ENCODE measurements around the gene PXK. TPM values are rescaled to one million over a fixed set of nuclear protein-coding genes. Genes with fewer than 3 reads are reported as not detected.

The PXK gene
- total RNA-seq, 2 experiments from 2014 or later, result 22.2 to 24.0 TPM

DNA sequence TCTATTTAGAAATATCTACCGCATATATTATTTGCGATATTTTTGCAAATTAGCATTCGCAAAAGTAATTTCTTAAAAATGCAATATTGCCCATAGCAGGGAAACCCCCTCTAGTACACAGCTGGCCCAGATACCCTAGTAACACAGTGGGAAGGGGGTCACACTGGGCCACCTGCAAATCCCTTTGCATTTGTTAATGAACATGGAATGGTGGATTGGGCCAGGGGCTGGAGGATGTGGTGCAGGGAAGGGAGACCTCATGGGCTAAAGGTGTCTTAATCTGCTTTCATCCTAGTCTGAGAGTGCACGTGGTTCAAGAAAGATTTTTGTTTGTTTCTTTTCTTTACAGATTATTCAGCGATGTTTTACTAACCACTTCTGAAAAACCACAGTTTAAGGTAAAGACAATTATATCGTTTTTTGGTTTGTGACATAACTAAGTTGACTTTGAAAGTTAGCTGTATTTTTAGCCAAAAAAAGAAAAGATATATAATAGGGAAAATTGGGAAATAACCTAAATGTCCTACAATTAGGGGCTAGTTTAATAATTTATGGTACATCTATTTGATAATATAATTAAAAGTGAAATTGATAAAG is 70.9 kb downstream of the PXK start:
- no peak for DNase-seq
- Mint-ChIP-seq H3K4me1 (peaks cover 2% of the 10 kb centered on the region), H3K4me3 (no peak overlapping the region), H3K27ac (no peak overlapping the region), H3K27me3 (no peaks in the 10 kb centered on the region), H3K36me3 (no peaks in the 10 kb centered on the region), H3K9me3 (no peaks in the 10 kb centered on the region)

DNA sequence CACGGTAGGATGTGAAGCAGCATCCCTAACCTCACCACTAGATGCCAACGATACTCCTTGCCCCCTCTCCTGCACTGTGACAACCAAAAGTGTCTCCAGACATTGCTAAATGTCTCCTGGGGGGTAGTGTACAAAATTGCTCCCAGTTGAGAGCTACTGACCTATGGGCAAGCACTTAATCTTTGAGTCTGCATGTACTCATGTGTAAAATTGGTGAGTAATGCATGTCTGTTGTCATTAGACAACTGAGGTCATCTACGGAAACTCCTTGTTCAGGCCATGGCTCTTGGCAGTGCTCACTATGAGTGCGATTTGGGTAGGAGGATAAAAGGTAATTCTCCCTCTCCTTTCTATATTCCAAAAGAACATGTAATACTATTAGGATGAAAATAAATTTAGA is 71.7 kb downstream of the PXK start:
- DNase-seq, result no peak
- H3K4me3 Mint-ChIP-seq, result no peak overlapping the region
- H3K4me1 Mint-ChIP-seq, result peaks cover 2% of the 10 kb centered on the region
- no peak overlapping the region for H3K27ac Mint-ChIP-seq
- no peaks in the 10 kb centered on the region for H3K9me3 Mint-ChIP-seq
- no peaks in the 10 kb centered on the region for H3K27me3 Mint-ChIP-seq
- peaks cover 4% of the 10 kb centered on the region for H3K36me3 Mint-ChIP-seq

DNA sequence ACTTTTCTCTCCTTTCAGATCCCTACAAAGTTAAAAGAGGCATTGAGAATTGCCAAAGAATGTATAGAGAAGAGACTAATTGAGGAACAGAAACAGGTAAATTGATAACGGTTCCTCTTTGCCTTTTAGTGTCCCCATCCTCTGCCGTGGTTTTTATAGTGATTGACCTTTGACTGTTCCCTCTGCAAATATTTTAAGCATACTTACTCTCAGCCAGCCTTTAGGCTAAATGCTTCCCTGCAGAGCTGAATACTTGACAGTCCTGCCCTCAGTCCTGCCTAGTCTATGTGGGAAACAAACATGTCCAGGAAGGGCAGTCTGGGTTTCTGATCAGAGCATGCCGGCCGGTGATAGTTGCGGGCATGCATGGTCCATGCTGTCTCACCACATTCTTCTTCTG is 76.2 kb downstream of the PXK start:
- no peak for DNase-seq
- Mint-ChIP-seq H3K27ac (no peak overlapping the region), H3K4me1 (no peaks in the 10 kb centered on the region), H3K9me3 (no peaks in the 10 kb centered on the region), H3K27me3 (no peaks in the 10 kb centered on the region), H3K4me3 (no peak overlapping the region), H3K36me3 (peaks cover 8% of the 10 kb centered on the region)

DNA sequence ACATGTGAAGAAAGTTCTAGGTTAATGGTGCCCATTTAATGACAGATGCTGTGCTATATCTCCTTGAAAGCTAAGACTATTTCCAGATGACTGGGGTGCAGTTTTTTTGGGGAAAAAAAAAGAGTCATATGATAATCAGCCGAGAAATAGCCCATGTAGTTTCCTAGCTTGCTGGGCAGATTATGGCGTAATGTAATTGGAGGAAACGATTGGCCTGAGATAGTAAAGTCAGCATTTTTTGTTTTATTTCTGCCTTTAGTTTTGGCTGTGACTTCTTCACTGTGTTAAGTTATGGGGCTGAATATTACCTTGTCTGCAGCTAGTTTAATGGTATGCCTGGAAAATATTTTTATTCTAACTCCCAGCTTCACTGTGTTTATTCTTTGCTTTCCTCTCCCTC is 77.0 kb downstream of the PXK start:
- H3K4me1 Mint-ChIP-seq, result peaks cover 4% of the 10 kb centered on the region
- no peak overlapping the region for H3K4me3 Mint-ChIP-seq

DNA sequence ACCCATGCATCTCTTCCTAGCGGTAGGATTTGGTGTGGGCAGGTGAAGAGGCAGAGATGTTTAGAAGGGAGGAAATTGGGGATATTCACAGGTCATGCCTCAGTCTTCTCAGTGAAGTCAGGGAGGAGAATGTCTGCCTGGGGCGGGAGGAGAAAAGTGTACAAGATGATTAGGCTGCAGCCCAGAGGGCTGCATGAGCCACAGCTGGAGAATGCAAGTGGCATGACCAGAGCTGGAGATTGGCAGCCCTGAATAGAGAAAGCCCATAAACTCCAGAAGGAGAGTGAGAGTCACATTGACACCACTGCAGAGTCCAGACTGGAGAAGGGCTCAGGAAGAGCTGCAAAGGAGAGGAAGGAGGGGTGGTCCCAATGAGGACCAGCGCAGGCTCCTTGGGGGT is 78.3 kb downstream of the PXK start:
- Mint-ChIP-seq H3K9me3 (no peaks in the 10 kb centered on the region), H3K4me1 (peaks cover 4% of the 10 kb centered on the region), H3K27me3 (no peaks in the 10 kb centered on the region), H3K4me3 (no peak overlapping the region), H3K27ac (no peak overlapping the region), H3K36me3 (peaks cover 8% of the 10 kb centered on the region)
- no peak for DNase-seq

More for the DNA sequence above, 77.0 kb downstream of the PXK start:
- H3K27me3 Mint-ChIP-seq, result no peaks in the 10 kb centered on the region
- no peak overlapping the region for H3K27ac Mint-ChIP-seq
- no peaks in the 10 kb centered on the region for H3K9me3 Mint-ChIP-seq
- DNase-seq, result no peak
- peaks cover 8% of the 10 kb centered on the region for H3K36me3 Mint-ChIP-seq

DNA sequence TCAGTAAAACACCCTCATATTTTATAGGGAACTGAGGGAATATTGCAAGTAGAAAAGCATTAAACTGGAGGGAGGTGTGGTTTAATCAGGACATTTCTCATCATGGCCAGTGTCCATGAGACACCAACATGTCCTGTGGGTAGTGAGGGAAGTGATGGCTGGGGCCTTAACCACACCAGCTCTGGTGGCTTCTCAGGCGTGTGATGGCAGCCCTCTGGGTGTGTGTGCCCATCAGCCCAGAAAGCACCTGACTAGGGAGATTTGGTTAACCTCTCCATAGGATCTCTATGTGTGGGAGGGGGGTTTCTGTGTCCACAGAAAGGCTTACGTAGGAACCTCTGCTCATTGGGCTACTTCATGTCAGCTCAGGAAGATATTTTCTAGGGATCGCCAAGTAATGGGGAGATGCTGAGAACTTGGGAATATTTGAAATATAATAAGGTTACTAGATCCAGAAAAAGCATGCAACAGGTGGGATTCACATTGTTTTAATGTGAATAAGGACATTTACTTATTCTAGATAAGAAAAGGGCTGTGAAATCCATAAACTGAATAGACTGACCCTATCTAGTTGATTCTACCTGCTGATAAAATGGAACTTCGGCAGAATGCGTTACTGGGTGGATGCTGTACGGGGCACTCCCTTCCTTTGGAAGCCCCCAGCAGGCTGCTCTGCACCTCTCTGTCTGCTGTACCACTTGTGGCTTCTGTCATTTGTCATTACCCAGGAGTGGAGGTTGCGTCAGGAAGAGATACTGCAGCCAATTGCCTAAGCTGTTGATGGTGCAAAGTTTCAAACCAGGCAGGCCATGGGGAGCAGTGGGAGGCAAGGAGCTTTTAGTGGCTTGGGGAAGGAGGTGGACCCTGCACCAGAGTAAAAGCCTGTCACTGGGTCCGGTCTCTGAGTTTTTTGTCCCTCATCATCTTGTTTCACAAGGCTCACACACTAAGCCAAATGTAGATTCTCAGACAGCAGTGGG is 79.4 kb downstream of the PXK start:
- Mint-ChIP-seq H3K9me3 (no peaks in the 10 kb centered on the region), H3K36me3 (peaks cover 8% of the 10 kb centered on the region), H3K27me3 (no peaks in the 10 kb centered on the region), H3K4me1 (peaks cover 4% of the 10 kb centered on the region), H3K4me3 (no peak overlapping the region), H3K27ac (no peak overlapping the region)
- DNase-seq, result no peak

DNA sequence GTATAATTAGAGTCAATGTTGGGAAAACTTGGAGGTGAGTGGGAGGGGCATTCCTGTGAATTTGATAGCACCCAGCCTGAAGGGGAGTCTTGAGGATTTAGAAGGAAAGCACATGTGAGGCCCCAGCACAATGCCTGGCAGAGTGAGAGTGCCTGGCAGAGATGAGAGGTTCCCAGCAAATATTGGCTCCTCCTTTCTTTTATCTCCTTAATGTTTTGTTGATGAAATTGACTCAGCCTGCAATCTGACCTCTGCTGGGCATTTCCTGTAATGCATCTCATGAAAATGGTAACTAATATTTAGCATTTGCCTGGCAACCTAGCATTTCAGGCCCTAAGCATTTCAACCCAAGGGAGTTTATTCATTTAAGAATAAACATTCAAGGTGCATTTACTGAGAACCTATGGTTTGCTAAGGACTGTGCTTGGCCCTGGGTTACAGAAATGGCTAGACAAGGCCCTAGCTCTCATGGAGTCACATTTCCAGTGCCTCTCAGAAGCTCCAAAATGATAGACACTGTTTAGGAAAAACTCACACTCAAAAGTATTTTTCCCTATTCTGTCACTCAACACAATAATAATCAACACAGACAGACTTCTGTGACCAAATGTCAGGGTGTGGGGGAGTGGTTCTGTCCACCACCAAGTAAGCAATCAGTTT is 82.0 kb downstream of the PXK start:
- no peak overlapping the region for H3K4me3 Mint-ChIP-seq
- no peak overlapping the region for H3K27ac Mint-ChIP-seq
- H3K27me3 Mint-ChIP-seq, result no peaks in the 10 kb centered on the region
- H3K4me1 Mint-ChIP-seq, result peaks cover 4% of the 10 kb centered on the region
- H3K9me3 Mint-ChIP-seq, result no peaks in the 10 kb centered on the region
- peak; percentile 13 for DNase-seq
- H3K36me3 Mint-ChIP-seq, result peaks cover 4% of the 10 kb centered on the region

DNA sequence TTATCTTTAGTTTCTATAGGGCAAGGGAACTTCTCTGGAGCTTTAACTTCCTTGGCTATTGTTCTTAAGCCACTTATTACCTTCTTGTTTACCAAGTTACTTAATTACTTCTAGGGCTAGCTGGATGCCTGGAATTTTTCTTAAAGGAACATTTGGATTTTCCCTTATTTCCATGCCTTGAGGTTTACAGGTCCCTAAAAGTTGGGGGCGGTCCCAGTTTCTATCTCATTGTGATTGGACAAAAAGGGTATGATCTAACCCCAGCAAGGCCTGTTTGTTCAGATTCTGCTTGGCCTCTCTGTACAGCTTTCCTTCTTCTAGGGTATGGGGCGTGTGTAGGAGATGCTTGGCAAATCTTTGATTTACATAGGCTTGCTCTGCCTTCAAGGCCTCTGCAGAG is 83.5 kb downstream of the PXK start:
- peaks cover 4% of the 10 kb centered on the region for H3K4me1 Mint-ChIP-seq

DNA sequence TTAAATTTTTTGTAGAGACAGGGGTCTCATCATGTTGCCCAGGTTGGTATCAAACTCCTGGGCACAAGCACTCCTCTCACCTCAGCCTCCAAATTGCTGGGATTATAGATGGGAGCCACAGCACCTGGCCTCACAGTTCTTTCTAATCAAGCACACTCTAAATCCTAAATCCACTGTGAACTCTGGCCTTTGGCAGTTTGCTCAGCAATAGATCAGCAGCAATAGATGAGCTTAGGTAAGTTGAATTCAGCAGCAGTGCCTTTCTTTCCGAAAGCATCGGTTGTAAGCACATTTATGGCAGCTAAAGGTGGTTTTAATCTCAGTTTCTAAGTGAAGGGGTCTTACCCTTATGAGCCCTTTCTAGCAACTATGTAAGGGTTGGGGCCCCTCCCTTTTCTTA is 84.4 kb downstream of the PXK start:
- Mint-ChIP-seq H3K27me3 (no peaks in the 10 kb centered on the region), H3K27ac (no peak overlapping the region), H3K9me3 (no peaks in the 10 kb centered on the region), H3K4me3 (no peak overlapping the region), H3K36me3 (peaks cover 6% of the 10 kb centered on the region), H3K4me1 (peaks cover 4% of the 10 kb centered on the region)
- DNase-seq, result no peak

More for the DNA sequence above, 83.5 kb downstream of the PXK start:
- Mint-ChIP-seq H3K27ac (no peak overlapping the region), H3K9me3 (no peaks in the 10 kb centered on the region), H3K27me3 (no peaks in the 10 kb centered on the region), H3K4me3 (no peak overlapping the region), H3K36me3 (peaks cover 2% of the 10 kb centered on the region)
- no peak for DNase-seq

DNA sequence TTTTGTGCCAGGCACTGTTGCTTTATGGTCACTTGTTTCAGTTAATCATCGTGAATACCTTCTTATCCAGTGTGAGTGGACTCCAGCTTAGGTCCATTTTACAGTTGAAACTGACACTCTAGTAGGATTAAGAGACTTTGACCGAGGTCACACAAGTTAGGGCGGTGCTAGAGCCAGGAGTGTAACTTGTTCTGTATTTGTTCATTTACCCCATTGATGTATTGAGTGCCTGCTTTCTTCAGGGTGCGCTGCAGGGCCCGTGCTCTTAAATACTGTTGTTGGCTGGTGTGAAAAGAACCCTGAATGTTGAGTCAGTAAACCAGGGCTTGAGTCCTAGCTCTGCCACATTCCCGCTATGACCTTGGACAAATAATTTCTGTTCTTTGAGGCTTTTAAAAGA is 85.5 kb downstream of the PXK start:
- H3K27me3 Mint-ChIP-seq, result no peaks in the 10 kb centered on the region

DNA sequence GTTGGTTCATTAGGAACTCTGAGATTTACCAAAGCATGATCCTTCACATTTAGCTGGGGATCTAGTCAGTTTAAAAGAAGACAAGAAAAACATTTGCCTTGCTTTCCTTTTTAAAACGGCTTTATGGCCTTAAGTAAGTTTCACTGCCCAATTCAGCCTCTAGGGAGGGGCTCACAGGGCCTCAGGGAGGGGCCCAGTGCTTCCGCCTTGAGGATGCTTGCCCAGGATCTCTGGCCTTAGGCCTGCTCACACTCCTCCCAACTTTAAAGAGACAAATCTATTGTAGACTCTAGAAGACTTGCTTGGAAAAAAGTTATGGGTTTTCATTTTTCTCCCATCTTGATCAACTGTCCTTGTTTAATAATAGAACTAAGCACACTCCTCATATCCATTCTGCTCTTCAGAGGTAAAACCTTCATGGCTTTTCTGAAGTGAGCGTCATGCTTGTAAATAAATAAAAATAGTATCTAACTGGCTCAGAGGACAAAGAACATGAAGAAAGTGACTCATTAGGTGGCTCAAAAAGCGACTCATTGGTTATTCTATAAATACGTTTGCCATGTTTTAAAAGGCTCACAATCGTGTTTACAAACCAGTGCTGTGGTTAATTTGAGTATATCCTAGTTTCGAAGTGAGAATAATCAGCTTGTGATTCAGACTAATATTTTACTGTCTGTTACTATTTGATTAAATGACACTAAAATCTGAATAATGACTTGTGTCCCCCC is 87.3 kb downstream of the PXK start:
- H3K36me3 Mint-ChIP-seq, result peaks cover 6% of the 10 kb centered on the region
- no peaks in the 10 kb centered on the region for H3K4me1 Mint-ChIP-seq
- DNase-seq, result no peak
- no peaks in the 10 kb centered on the region for H3K9me3 Mint-ChIP-seq
- no peak overlapping the region for H3K4me3 Mint-ChIP-seq
- H3K27ac Mint-ChIP-seq, result peak overlapping the region; percentile 20
- H3K27me3 Mint-ChIP-seq, result no peaks in the 10 kb centered on the region

More for the DNA sequence above, 85.5 kb downstream of the PXK start:
- Mint-ChIP-seq H3K9me3 (no peaks in the 10 kb centered on the region), H3K4me1 (peaks cover 4% of the 10 kb centered on the region), H3K4me3 (no peak overlapping the region), H3K27ac (no peak overlapping the region), H3K36me3 (peaks cover 6% of the 10 kb centered on the region)
- no peak for DNase-seq

DNA sequence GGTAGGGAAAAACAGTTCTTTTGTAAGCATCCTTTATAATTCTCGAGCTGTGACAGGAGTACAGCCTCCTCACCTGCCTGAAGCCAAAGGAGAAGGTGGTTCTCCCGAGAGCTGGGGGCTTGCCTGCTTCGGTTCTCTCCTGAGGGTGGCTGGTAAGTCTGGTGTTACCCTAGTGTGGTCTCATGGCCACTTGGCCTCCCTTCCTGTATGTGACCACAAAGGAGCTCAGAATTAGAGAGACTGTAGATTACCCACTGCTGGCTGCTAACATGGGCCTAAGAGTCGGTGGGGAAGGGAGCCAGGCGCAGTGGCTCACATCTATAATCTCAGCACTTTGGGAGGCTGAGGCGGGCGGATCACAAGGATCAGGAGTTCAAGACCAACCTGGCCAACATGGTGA is 88.3 kb downstream of the PXK start:
- no peak for DNase-seq
- Mint-ChIP-seq H3K27ac (peak overlapping the region; percentile 50), H3K36me3 (peaks cover 6% of the 10 kb centered on the region), H3K9me3 (no peaks in the 10 kb centered on the region), H3K4me3 (no peak overlapping the region), H3K27me3 (no peaks in the 10 kb centered on the region), H3K4me1 (no peaks in the 10 kb centered on the region)

DNA sequence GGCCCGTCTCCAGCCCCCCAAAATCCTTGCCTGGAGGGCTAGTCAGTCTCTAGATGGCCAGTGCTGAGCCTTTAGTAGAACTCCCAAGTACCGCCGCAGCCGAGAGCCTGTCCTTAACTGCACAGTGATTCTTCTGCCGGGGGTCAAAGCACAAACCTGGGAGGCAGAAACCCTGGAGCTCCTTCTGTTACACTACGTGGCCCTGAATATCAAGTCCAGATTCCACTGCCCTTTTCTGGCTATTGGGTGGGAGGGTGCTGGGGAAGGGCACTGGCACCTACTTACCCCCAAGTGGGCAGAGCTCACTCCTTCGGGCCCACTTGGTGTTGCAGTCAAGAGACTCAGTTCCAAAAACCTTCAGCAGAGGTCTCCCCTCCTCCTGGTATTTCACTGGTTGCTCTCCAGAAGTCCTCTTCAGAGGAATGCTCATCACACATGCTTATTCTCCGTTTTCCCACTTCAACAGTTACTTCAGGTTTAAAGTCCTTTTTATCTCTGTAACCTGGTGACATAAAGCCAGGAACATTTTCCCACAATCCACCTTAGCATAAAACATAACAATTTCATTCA is 90.1 kb downstream of the PXK start:
- H3K27me3 Mint-ChIP-seq, result no peaks in the 10 kb centered on the region

DNA sequence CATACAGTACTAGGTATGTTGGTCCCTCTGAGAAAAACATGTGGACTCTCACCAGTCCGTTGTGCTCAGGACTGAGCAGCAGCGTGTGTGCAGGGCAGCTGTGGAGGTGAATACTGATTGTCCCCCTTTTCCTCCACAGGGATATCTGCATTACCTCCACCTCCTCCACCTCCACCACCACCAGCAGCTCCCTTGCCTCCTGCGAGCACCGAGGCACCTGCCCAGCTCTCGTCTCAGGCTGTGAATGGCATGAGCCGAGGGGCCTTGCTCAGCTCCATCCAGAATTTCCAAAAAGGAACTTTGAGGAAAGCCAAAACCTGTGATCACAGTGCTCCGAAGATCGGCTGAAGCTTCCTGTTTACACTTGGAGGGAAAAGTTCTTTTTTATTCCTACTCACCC is 91.9 kb downstream of the PXK start:
- H3K36me3 Mint-ChIP-seq, result peaks cover 6% of the 10 kb centered on the region
- H3K4me3 Mint-ChIP-seq, result no peak overlapping the region
- DNase-seq, result no peak
- no peaks in the 10 kb centered on the region for H3K27me3 Mint-ChIP-seq
- no peaks in the 10 kb centered on the region for H3K9me3 Mint-ChIP-seq
- H3K27ac Mint-ChIP-seq, result no peak overlapping the region
- H3K4me1 Mint-ChIP-seq, result no peaks in the 10 kb centered on the region

More for the DNA sequence above, 90.1 kb downstream of the PXK start:
- no peaks in the 10 kb centered on the region for H3K9me3 Mint-ChIP-seq
- no peak overlapping the region for H3K4me3 Mint-ChIP-seq
- H3K27ac Mint-ChIP-seq, result no peak overlapping the region
- DNase-seq, result no peak
- H3K36me3 Mint-ChIP-seq, result peaks cover 6% of the 10 kb centered on the region
- no peaks in the 10 kb centered on the region for H3K4me1 Mint-ChIP-seq

Data from activated naive CD8-positive, alpha-beta T cell treated with anti-CD3 and anti-CD28 coated beads for 36 hours (primary cell).